NCI-H526 (cell line): ENCODE measurements around the gene ALDH7A1.
"Not testable (repeated sequence)": the region's sequence is repeated elsewhere in the genome, so short reads cannot be mapped to it uniquely, and the experiment has no call there.

Experiments
- DNase-seq, 2 experiments: peaks; one replicate each; lab custom pipeline; 2025; lab: John Stamatoyannopoulos, UW

ALDH7A1 gene

GRCh38 chr5:126535856-126536545 lies 59.0 kb downstream of the ALDH7A1 start:
- DNase-seq, result no peak

GRCh38 chr5:126534553-126534952 lies 60.5 kb downstream of the ALDH7A1 start:
- no peak for DNase-seq

GRCh38 chr5:126531543-126532120 lies 63.4 kb downstream of the ALDH7A1 start:
- DNase-seq, result no peak

- DNase-seq, result no peak
Observed at GRCh38 chr5:126527892-126528291, 67.1 kb downstream of the ALDH7A1 start.

- DNase-seq, result no peak
Observed at GRCh38 chr5:126527158-126527557, 67.9 kb downstream of the ALDH7A1 start.

GRCh38 chr5:126526493-126526892 lies 68.5 kb downstream of the ALDH7A1 start:
- no peak for DNase-seq

GRCh38 chr5:126525630-126526245 lies 69.3 kb downstream of the ALDH7A1 start:
- DNase-seq, result no peak

- DNase-seq, result no peak
Observed at GRCh38 chr5:126523818-126524510, 71.1 kb downstream of the ALDH7A1 start.

- no peak for DNase-seq
Observed at GRCh38 chr5:126521130-126521529, 73.9 kb downstream of the ALDH7A1 start.

- DNase-seq, result no peak
Observed at GRCh38 chr5:126520593-126520953, 74.4 kb downstream of the ALDH7A1 start.

GRCh38 chr5:126519637-126520592 lies 75.1 kb downstream of the ALDH7A1 start:
- DNase-seq, result no peak

- not testable (repeated sequence) for DNase-seq
Observed at GRCh38 chr5:126519223-126519622, 75.8 kb downstream of the ALDH7A1 start.

- DNase-seq, result no peak
Observed at GRCh38 chr5:126516852-126517251, 78.2 kb downstream of the ALDH7A1 start.

GRCh38 chr5:126516133-126516532 lies 78.9 kb downstream of the ALDH7A1 start:
- DNase-seq, result no peak

GRCh38 chr5:126515337-126515736 lies 79.7 kb downstream of the ALDH7A1 start:
- DNase-seq, result no peak

- no peak for DNase-seq
Observed at GRCh38 chr5:126514558-126515141, 80.4 kb downstream of the ALDH7A1 start.

GRCh38 chr5:126514131-126514557 lies 80.9 kb downstream of the ALDH7A1 start:
- no peak for DNase-seq

GRCh38 chr5:126513703-126514102 lies 81.3 kb downstream of the ALDH7A1 start:
- no peak for DNase-seq

- no peak for DNase-seq
Observed at GRCh38 chr5:126513302-126513701, 81.7 kb downstream of the ALDH7A1 start.

GRCh38 chr5:126512451-126512850 lies 82.6 kb downstream of the ALDH7A1 start:
- DNase-seq, result no peak

GRCh38 chr5:126511961-126512360 lies 83.1 kb downstream of the ALDH7A1 start:
- DNase-seq, result no peak
